ENCODE data around the gene RND2. TPM values are rescaled to one million over a fixed set of nuclear protein-coding genes. Genes with fewer than 3 reads are reported as not detected.
A peak's percentile ranks its signal among the peaks of the same experiment; 100 is the strongest.

The RND2 gene
- total and polyA plus RNA-seq, 2 of the 13 experiments (the other 11 are each of a cell fraction or from before 2014, with no cell fraction given): 0.05 to 0.11 TPM

DNA sequence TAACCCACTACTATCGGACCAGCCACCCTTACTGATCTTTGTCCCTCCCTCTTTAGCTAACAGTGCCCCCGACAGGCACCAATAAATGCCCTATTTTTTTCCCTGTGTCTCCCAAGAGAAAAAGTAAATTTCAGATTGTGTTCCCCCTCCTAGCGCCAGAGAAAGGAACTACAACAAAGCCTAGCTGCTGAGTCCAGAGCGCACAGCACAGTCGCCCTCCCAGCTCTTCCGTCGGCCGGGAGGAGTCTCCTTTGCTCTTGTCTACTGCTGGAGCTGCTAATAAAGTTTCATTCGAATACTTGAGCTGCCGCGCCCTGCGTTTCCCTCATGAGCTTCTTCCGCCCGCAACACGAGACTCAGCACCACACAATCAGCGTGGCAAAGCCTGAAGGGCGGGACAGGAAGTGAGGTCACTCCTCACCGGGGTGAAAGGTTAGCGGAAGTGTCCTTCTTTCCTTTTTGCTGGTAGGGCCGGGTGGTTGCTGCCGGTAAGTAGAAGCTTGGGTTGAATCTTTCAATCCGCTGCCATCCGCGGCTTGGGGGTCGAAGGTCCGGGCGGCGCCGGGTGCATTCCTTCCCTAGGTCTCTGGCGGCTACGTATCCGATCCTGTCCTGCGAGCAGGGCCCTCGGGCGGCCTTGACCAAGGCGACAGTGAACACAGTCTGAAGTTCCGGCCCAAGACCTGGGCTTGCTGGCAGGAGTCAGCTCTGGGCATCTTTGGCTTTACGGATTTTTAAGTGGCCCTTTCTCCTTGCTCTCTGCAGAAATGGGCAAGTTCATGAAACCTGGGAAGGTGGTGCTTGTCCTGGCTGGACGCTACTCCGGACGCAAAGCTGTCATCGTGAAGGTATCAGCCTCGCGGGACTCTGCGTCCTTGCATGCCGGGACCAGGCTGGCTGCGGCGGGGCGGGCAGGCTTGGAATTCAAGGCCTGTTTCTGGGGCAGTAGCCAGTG, 26.8 kb upstream of the RND2 start, which contains the start of gene RPL27 (continued):
- TF ChIP-seq ZNF773 (CRISPR knock-in tag; IDR thresholded peaks at IDR 0.05; ENCODE audit: borderline replicate concordance) (peak; percentile 78), REL (CRISPR knock-in tag; conservative IDR thresholded peaks at IDR 0.05) (no peak), MTA1 (CRISPR knock-in tag; IDR thresholded peaks at IDR 0.05; ENCODE audit: borderline replicate concordance) (peak; percentile 96), ZMYM2 (CRISPR knock-in tag; IDR thresholded peaks at IDR 0.05) (0 out of 2 replicates have a peak, but pooled peaks have one; percentile 67), MBD4 (IDR thresholded peaks at IDR 0.05; ENCODE audit: borderline replicate concordance, low read length) (no peak; the same call in 1 of the 2 replicates), ZC3H13 (CRISPR knock-in tag; IDR thresholded peaks at IDR 0.05) (peak; percentile 62), EZH2 (conservative IDR thresholded peaks at IDR 0.05; ENCODE audit: low read depth, low read length) (no peak), KDM5B (CRISPR knock-in tag; IDR thresholded peaks at IDR 0.05; ENCODE audit: borderline replicate concordance) (peak; percentile 93; the same call in 1 of the 2 replicates), ZNF430 (CRISPR knock-in tag; IDR thresholded peaks at IDR 0.05) (peak; percentile 99), ZNF101 (CRISPR knock-in tag; IDR thresholded peaks at IDR 0.05; ENCODE audit: borderline replicate concordance, low read depth) (peak; percentile 64; the same call in 1 of the 2 replicates), DPF2 (CRISPR knock-in tag; IDR thresholded peaks at IDR 0.05; ENCODE audit: borderline replicate concordance, low read depth) (peak; percentile 52; the same call in 1 of the 2 replicates), NFKBIZ (CRISPR knock-in tag; IDR thresholded peaks at IDR 0.05) (peak; percentile 87; the same call in 1 of the 2 replicates), GATAD1 (CRISPR knock-in tag; IDR thresholded peaks at IDR 0.05) (peak; percentile 96), HOXA7 (CRISPR knock-in tag; IDR thresholded peaks at IDR 0.05) (no peak), ZNF136 (CRISPR knock-in tag; IDR thresholded peaks at IDR 0.05; ENCODE audit: low read depth) (peak; percentile 66; the same call in 1 of the 2 replicates)
- TF ChIP-seq, protein P1, sequence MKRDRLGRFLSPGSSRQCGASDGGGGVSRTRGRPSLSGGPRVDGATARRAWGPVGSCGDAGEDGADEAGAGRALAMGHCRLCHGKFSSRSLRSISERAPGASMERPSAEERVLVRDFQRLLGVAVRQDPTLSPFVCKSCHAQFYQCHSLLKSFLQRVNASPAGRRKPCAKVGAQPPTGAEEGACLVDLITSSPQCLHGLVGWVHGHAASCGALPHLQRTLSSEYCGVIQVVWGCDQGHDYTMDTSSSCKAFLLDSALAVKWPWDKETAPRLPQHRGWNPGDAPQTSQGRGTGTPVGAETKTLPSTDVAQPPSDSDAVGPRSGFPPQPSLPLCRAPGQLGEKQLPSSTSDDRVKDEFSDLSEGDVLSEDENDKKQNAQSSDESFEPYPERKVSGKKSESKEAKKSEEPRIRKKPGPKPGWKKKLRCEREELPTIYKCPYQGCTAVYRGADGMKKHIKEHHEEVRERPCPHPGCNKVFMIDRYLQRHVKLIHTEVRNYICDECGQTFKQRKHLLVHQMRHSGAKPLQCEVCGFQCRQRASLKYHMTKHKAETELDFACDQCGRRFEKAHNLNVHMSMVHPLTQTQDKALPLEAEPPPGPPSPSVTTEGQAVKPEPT (CRISPR knock-in tag; IDR thresholded peaks at IDR 0.05; ENCODE audit: low read depth): peak; percentile 90; the same call in 1 of the 2 replicates
- TF ChIP-seq, protein P2, sequence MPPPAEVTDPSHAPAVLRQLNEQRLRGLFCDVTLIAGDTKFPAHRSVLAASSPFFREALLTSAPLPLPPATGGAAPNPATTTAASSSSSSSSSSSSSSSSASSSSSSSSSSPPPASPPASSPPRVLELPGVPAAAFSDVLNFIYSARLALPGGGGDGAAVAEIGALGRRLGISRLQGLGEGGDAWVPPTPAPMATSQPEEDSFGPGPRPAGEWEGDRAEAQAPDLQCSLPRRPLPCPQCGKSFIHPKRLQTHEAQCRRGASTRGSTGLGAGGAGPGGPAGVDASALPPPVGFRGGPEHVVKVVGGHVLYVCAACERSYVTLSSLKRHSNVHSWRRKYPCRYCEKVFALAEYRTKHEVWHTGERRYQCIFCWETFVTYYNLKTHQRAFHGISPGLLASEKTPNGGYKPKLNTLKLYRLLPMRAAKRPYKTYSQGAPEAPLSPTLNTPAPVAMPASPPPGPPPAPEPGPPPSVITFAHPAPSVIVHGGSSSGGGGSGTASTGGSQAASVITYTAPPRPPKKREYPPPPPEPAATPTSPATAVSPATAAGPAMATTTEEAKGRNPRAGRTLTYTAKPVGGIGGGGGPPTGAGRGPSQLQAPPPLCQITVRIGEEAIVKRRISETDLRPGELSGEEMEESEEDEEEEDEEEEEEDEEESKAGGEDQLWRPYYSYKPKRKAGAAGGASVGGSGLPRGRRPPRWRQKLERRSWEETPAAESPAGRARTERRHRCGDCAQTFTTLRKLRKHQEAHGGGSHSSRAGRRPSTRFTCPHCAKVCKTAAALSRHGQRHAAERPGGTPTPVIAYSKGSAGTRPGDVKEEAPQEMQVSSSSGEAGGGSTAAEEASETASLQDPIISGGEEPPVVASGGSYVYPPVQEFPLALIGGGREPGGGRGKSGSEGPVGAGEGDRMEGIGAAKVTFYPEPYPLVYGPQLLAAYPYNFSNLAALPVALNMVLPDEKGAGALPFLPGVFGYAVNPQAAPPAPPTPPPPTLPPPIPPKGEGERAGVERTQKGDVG (CRISPR knock-in tag; IDR thresholded peaks at IDR 0.05; ENCODE audit: borderline replicate concordance): peak; percentile 99; the same call in 1 of the 2 replicates
- TF ChIP-seq, protein P3, sequence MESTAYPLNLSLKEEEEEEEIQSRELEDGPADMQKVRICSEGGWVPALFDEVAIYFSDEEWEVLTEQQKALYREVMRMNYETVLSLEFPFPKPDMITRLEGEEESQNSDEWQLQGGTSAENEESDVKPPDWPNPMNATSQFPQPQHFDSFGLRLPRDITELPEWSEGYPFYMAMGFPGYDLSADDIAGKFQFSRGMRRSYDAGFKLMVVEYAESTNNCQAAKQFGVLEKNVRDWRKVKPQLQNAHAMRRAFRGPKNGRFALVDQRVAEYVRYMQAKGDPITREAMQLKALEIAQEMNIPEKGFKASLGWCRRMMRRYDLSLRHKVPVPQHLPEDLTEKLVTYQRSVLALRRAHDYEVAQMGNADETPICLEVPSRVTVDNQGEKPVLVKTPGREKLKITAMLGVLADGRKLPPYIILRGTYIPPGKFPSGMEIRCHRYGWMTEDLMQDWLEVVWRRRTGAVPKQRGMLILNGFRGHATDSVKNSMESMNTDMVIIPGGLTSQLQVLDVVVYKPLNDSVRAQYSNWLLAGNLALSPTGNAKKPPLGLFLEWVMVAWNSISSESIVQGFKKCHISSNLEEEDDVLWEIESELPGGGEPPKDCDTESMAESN (CRISPR knock-in tag; conservative IDR thresholded peaks at IDR 0.05): peak; percentile 98
- TF ChIP-seq, protein P4, sequence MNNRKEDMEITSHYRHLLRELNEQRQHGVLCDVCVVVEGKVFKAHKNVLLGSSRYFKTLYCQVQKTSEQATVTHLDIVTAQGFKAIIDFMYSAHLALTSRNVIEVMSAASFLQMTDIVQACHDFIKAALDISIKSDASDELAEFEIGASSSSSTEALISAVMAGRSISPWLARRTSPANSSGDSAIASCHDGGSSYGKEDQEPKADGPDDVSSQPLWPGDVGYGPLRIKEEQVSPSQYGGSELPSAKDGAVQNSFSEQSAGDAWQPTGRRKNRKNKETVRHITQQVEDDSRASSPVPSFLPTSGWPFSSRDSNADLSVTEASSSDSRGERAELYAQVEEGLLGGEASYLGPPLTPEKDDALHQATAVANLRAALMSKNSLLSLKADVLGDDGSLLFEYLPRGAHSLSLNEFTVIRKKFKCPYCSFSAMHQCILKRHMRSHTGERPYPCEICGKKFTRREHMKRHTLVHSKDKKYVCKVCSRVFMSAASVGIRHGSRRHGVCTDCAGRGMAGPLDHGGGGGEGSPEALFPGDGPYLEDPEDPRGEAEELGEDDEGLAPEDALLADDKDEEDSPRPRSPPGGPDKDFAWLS (CRISPR knock-in tag; IDR thresholded peaks at IDR 0.05; ENCODE audit: borderline replicate concordance): peak; percentile 88; the same call in 1 of the 2 replicates

All from HepG2 (cell line).